AG04449 (cell line): Measurements from ENCODE around the gene EZR.

Experiments
- CTCF ChIA-PET: fragments of 350-600 bp; formaldehyde crosslinking; extraction: SDS; loops from one replicate; lab custom pipeline; 2021; ENCODE audit warnings: antibody characterized with exemption; lab: Yijun Ruan, JAX
- POLR2A ChIA-PET: fragments of 400-600, 350-600 bp; formaldehyde crosslinking; extraction: SDS; loops from one replicate; lab custom pipeline; 2020; ENCODE audit warnings: antibody characterized with exemption, inconsistent platforms; lab: Yijun Ruan, JAX
- DNase-seq: peaks from one replicate; pipeline ENCODE4 v3.0.0-alpha.2; 2010; ENCODE audit warnings: low read depth, low spot score
- H3K4me3 ChIP-seq: 2 replicates; pipeline ENCODE4 v1.5.1; 2011; ENCODE audit warnings: low read depth, mild to moderate bottlenecking, control low read depth, low read length
- TF ChIP-seq, protein P1 (sequence below): IDR thresholded peaks from one replicate; pipeline ENCODE4 v1.5.1; 2011; ENCODE audit warnings: mild to moderate bottlenecking, moderate library complexity, low read length, control low read depth, inconsistent platforms; ENCODE audit not compliant: insufficient read depth; ENCODE audit errors: missing control alignments

Gene EZR

DNA sequence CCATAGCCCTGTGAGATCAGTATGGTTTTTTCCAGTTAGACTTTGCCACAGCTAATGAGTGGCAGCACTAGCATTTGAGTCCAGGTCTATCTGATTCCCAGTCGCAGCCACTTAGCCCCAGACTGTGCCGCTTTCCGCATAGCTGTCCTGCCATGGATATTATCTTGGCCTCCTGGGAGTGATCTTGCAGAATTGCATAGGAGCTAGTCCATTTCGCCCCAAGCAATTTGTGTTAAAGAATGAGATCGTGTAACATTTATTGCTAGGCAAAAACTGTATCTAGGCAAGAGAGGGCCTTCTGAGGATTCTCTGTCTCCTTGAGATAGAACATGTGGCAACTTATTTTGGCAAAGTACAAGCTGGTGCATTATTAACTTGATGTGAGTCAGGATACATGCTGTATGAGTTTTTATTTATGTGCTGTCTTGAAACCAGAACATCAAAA lies 74.2 kb downstream of the EZR start:
- no peak for DNase-seq
- POLR2A ChIA-PET: no interaction called here
- H3K4me3 ChIP-seq: no peak overlapping the region
- CTCF ChIA-PET: interaction anchor here (1.4 to 2.1 kb wide), 3 partner anchors 15 to 54 kb away, joined by 3 to 5 read pairs (median 5); no protein-coding TSS in a partner anchor
- TF ChIP-seq, protein P1, sequence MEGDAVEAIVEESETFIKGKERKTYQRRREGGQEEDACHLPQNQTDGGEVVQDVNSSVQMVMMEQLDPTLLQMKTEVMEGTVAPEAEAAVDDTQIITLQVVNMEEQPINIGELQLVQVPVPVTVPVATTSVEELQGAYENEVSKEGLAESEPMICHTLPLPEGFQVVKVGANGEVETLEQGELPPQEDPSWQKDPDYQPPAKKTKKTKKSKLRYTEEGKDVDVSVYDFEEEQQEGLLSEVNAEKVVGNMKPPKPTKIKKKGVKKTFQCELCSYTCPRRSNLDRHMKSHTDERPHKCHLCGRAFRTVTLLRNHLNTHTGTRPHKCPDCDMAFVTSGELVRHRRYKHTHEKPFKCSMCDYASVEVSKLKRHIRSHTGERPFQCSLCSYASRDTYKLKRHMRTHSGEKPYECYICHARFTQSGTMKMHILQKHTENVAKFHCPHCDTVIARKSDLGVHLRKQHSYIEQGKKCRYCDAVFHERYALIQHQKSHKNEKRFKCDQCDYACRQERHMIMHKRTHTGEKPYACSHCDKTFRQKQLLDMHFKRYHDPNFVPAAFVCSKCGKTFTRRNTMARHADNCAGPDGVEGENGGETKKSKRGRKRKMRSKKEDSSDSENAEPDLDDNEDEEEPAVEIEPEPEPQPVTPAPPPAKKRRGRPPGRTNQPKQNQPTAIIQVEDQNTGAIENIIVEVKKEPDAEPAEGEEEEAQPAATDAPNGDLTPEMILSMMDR: no peak

DNA sequence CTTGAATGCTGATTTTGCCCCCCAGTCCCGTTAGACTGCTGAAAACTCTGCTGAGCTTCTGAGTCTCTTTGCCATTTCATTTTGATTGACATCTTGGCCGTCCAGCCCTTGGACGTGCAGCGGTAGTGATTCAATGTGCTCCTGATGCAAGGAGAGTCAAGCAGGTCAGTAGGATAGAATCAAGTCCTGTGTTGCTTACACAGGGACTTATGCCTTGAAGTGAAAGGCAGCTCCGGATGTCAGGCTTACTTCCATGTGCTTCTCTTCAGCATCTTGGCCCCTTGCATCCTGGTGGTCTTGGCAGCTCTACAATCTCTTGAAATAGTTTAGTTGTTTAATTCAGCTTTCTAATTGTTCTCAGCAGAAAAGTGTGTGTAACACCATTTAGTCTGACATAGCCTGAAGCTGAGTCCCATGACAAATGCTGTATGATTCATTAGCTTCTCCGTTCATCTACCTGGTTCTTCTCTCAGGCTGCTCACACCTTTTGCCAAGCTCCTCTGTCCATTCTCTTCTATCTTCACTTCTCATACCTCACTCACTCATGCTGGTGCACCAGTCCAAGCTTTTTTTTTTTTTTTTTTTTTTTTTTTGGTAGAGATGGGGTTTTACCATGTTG lies 76.0 kb downstream of the EZR start:
- TF ChIP-seq, protein P1: no peak
- CTCF ChIA-PET: interaction anchor here (0.7 to 1.2 kb wide), 3 partner anchors 36 to 240 kb away, joined by 3 read pairs; no protein-coding TSS in a partner anchor
- DNase-seq: no peak
- no peak overlapping the region for H3K4me3 ChIP-seq
- POLR2A ChIA-PET: no interaction called here

DNA sequence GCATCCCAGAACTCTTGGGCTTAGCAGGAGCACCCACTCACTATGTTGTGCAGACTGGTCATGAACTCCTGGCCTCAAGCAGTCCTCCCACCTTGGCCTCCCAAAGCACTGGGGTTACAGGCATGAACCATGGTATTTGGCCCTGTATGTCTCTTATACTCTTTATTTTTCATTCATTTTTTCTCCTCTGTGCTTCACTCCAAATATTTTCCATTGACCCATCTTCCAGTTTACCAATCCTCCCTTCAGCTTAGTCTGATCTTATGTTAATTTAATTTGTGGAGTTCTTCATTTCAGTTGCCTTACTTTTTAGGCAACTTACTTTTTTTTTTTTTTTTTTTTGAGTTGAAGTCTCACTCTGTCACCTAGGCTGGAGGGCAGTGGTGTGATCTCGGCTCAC lies 79.5 kb downstream of the EZR start:
- H3K4me3 ChIP-seq: no peak overlapping the region
- ChIA-PET CTCF (no interaction called here), POLR2A (no interaction called here)
- no peak for DNase-seq
- TF ChIP-seq, protein P1: no peak

DNA sequence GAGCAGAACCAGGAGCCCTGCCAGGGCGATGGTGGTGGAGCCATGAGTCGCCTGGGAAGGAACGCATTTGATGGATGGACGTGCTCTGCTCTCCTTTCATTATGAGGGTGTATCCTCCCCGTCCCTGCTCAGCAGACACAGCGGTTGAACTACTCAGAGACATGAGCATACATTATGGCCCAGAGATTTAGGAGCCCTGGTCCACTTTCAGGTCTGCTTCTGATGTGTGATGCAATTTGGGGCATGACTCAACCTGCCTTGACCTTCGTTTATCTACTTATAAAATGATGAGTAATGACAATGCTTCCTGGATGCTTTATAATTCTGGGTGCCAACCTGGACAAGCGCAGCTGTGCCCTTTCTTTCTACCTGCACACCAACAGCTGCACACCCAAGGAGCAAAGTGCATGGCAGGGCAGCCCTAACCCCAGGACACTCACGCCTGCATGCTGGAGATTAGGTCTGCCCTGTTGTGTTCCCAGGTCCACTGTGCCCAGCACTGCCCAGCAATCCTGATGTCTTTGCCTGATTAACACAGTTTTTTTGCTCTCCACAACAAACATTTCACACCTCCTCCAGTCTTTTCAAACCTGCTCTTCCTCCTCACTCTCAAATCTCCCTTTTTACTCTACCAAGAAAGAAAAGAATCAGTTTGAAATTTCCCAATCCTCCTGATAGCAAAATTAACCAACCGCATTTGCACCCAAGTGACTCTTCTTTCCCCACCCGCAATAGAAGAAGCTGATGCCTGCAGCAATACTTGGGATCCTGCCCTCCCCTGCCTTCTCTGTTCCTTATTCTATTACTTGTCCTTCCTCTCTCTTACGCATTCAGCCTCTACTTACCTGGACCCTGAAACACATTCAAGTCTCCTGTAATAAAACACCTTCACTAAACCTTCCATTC lies 81.2 kb downstream of the EZR start:
- ChIA-PET CTCF (interaction anchor here (0.6 to 1.6 kb wide), 5 partner anchors 13 to 36 kb away, joined by 3 to 5 read pairs (median 3); no protein-coding TSS in a partner anchor), POLR2A (interaction anchor here (0.6 kb wide), 1 partner anchor 12 kb away, joined by 4 read pairs; no protein-coding TSS in a partner anchor)
- no peak overlapping the region for H3K4me3 ChIP-seq
- TF ChIP-seq, protein P1: no peak
- no peak for DNase-seq

DNA sequence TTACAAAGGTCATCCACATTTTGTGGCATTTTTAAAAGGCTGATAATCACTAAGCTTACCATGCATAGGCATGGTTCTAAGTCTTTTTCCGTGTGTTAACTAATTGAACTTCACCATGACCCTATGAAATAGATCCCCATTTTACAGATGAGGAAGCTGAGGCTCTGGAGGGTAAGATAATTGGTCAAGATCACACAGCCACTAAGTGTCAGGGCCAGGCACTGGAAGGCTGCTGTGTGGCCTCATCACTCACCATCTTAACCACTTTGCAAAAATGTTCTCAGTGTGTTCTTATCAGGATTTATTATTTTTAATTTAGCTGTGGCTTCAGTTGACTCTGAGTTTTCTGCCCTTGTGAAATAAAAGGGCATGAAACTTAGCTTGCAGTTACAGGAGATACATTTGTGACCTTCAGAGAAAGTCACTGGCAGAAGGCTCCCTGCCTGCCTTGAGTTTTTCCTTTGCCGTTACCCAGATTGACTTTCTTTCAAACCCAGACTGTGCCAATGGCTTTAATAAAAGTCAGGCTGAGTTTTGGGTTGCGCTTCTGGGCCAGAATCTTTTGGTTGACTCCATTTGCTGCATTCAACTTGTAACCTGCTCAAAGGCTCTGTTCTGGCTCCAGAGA lies 82.0 kb downstream of the EZR start:
- TF ChIP-seq, protein P1: no peak
- ChIA-PET POLR2A (no interaction called here), CTCF (interaction anchor here (0.6 to 1.6 kb wide), 6 partner anchors 14 to 238 kb away, joined by 3 to 5 read pairs (median 3); no protein-coding TSS in a partner anchor)
- no peak overlapping the region for H3K4me3 ChIP-seq
- DNase-seq: no peak
